HepG2 (cell line): ENCODE measurements around the gene METAP1.

Experiments used
- BHLHE40 ChIP-seq: IDR thresholded peaks from 2 replicates; pipeline ENCODE4 v1.6.1; 2011; ENCODE audit warnings: low read length, improper control_type of control experiment
- DPF2 ChIP-seq: sonication (generic); formaldehyde crosslinking; IDR thresholded peaks from 2 replicates; pipeline ENCODE4 v1.4.0; 2020; ENCODE audit warnings: mild to moderate bottlenecking, low read depth, missing genetic modification reagents, borderline replicate concordance
- MXD4 ChIP-seq: IDR thresholded peaks from 2 replicates; pipeline ENCODE4 v1.6.1; 2016; ENCODE audit warnings: mild to moderate bottlenecking, missing biosample characterization, missing genetic modification reagents
- RFX5 ChIP-seq: IDR thresholded peaks from 2 replicates; pipeline ENCODE4 v1.6.1; 2011; ENCODE audit warnings: low read depth, low read length, improper control_type of control experiment
- TCF7L2 ChIP-seq: IDR thresholded peaks from 2 replicates; pipeline ENCODE4 v1.6.1; 2011; ENCODE audit warnings: mild to moderate bottlenecking, low read depth, low read length, moderate library complexity
- ZNF790 ChIP-seq: sonication (generic); formaldehyde crosslinking; IDR thresholded peaks from 2 replicates; pipeline ENCODE4 v1.8.0; 2022; ENCODE audit warnings: missing genetic modification reagents, mild to moderate bottlenecking, borderline replicate concordance
- TF ChIP-seq, protein P1 (sequence below): sonication (generic); formaldehyde crosslinking; IDR thresholded peaks from 2 replicates; pipeline ENCODE4 v1.5.0; 2020; ENCODE audit warnings: mild to moderate bottlenecking, missing genetic modification reagents, moderate library complexity

DNA sequence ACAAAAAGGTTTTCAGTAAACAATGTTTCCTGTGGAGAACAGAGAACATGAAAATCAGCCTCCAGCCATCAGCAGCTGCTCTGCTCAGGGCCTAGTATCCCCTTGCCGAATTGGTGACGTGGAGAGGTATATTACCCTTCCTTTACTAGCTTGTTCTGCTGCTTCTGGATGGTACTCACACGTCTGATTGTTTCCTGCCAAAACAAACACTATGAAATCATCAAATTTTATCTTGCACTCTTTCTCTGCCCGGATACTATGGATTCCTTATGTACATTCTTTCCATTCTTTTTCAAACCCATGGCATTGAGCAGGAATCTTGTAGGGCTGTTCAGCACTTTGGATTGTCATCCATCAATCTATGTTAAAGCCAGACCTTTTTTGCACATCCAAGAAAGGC lies 18.8 kb upstream of the METAP1 start:
- TF ChIP-seq BHLHE40 (no peak), TCF7L2 (no peak), MXD4 (CRISPR knock-in tag) (no peak), RFX5 (no peak), DPF2 (CRISPR knock-in tag) (no peak), ZNF790 (CRISPR knock-in tag) (no peak)
- TF ChIP-seq, protein P1, sequence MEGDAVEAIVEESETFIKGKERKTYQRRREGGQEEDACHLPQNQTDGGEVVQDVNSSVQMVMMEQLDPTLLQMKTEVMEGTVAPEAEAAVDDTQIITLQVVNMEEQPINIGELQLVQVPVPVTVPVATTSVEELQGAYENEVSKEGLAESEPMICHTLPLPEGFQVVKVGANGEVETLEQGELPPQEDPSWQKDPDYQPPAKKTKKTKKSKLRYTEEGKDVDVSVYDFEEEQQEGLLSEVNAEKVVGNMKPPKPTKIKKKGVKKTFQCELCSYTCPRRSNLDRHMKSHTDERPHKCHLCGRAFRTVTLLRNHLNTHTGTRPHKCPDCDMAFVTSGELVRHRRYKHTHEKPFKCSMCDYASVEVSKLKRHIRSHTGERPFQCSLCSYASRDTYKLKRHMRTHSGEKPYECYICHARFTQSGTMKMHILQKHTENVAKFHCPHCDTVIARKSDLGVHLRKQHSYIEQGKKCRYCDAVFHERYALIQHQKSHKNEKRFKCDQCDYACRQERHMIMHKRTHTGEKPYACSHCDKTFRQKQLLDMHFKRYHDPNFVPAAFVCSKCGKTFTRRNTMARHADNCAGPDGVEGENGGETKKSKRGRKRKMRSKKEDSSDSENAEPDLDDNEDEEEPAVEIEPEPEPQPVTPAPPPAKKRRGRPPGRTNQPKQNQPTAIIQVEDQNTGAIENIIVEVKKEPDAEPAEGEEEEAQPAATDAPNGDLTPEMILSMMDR, result no peak
